Stimulated activated CD4-positive, alpha-beta T cell treated with anti-CD3 and anti-CD28 coated beads, Interleukin-1b, Interleukin-23, amount 100 ng/mL, for 1 hour (primary cell): ENCODE data around the gene LRRC71.

ENCODE experiments used
- DNase-seq, 2 donors: peaks; one replicate each; pipeline ENCODE4 v3.0.0-alpha.2; 2020; ENCODE audit warnings: low read depth in 2 of 2

Gene LRRC71

DNA sequence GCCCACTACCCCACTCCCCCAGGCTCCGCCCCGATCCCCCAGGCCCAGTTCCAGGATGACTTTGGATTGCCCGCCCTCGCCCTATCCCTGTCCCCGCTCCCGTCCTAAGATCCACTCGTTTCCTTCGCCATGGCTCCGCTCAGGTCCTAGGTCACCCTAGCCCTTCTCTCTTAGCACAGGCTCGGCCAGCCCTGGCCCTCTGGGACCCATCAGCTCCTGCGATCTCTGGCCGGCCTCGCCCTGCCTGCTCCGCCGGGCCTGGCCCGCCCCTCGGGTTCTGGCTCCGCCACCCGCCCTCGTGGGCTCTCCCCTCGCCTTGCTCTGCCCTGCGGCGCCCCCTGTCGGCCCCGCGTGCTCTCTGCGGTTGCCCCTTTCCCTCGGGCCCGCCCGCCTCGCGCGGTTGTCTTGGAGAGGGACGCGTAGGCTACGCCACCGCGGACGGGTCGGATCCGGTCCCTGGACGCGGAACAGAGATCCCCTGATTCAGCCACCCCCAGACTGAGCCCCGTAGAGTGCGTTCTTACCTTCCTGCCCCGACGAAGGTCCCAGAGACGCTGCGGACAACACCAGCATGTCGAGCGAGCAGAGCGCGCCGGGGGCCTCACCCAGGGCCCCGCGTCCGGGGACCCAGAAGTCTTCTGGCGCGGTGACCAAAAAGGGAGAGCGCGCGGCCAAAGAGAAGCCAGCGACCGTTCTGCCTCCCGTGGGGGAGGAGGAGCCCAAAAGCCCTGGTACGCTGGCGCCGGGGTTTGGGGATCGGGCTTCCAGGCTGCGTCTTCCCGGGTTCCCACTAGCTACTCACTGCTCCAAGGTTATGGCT lies at the start of gene LRRC71:
TSS of gene LRRC71 (plus strand) at position 400 of the 820 bp plus-strand sequence. CDS start at position 572, 172 bp downstream.
- DNase-seq = peak in 1 of 2 donors; percentile 61

DNA sequence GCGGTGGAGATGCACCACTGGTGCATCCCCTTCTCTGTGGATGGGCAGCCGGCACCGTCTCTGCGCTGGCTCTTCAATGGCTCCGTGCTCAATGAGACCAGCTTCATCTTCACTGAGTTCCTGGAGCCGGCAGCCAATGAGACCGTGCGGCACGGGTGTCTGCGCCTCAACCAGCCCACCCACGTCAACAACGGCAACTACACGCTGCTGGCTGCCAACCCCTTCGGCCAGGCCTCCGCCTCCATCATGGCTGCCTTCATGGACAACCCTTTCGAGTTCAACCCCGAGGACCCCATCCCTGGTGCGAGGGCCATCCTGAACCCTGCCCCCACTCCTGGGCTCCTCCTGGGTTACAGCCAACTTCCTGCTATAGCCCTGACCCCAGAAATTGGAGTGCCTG lies 46.8 kb upstream of the LRRC71 start:
- no peak for DNase-seq

DNA sequence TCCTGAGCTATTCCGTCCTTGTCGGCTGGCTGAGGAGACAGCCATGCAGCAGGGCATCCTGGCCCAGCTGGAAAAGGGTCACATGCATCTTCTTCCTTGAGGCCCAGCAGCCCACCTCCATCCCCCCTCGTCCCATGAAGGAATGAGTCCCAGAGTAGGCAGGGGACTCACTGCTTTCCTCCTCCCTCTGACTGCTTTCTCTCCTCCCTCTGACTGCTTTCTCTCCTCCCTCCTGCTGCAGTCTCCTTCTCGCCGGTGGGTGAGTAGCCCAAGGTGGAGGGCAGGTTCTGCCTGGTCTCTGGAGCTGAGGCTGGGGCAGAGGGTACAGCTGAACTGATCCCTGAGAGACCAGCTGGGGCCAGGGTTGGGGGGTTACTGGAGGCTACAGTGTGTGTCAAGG lies 46.3 kb upstream of the LRRC71 start:
- no peak for DNase-seq

DNA sequence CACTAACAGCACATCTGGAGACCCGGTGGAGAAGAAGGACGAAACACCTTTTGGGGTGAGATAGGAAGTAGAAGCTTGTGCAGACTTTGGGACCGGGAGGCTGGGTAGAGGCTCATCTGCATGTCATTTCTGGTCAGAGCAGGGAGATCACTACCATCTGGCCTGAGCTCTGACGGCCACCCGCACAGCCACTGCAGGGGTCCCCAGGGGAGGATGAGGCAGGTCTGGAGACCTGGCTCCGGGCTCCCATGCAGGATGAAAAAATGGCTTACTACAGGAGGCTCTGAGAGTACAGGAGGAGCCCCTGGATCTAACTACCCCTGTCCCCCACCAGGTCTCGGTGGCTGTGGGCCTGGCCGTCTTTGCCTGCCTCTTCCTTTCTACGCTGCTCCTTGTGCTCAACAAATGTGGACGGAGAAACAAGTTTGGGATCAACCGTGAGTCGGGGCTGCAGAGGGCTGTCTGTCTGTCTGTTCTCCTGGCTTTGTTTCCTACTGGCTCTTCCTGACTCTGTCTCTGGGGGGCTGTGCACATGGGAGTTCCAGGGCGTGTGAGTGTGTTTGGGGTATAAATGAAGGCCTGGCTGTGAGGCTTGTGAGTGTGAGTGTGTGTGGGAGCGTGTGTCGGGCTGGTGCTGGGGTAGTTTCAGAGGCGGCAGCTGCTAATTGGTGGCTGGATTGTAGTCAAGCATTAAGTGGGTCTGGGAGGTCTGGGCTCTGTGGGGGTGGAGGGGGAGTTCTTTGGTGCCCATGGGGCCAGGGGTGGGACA lies 45.7 kb upstream of the LRRC71 start:
- no peak for DNase-seq

DNA sequence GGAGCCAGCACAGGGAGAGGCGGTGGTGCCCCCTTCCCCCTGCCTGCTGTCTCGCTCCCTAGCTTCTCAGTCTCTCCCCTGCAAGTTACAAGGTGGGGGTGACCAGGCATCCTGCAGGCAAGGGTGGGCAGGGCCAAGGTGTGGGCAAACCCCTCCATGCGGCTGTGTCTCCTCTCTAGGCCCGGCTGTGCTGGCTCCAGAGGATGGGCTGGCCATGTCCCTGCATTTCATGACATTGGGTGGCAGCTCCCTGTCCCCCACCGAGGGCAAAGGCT lies 45.2 kb upstream of the LRRC71 start:
- DNase-seq = no peak

DNA sequence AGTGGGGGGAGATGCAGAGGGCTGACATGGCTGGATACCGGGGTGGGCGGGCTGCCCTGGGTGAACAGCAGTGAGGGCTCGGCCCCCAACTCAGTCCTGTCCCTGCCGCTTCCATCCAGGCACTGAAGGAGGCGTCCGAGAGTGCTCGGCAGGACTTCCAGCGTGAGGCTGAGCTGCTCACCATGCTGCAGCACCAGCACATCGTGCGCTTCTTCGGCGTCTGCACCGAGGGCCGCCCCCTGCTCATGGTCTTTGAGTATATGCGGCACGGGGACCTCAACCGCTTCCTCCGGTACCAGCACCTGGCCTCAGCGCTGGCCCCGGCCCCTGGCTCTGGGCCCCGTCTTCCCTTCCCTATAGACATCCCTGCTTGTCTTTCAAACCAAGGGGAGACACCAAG lies 44.2 kb upstream of the LRRC71 start:
- no peak for DNase-seq

DNA sequence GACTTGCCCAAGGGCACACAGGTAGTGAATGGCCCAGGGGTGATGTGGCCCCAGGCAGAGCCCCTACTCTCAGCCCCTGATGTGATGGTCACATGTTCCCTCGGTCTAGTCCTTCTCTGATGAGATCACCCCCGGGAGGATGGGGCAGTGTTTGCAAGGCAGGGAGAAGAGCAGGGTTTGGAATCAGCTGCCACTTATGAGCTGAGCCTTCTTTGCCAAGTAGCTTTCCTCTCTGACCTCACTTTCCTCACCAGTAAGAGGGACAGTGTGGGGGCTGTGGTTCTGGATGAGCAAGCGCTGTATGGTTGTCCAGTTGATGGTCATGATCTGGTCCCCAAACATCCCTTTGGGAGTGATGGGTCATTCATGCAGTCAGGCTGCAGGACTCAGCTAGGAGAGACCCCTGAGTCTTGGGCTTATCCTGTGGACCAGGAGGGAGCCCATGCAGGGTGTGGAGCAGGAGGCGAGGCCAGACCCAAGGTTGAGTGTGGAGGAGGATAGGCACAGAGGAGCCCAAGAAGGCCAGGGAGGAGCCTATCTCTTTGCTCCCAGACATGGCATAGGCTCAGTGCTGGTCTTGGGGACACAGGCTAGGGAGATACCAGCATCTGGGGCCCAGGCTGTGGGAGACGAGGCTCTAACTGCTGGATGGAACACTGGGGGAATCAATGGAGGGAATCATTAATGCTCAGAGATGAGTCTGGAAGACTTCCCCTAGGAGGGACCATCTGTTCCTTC lies 42.8 kb upstream of the LRRC71 start:
- no peak for DNase-seq

DNA sequence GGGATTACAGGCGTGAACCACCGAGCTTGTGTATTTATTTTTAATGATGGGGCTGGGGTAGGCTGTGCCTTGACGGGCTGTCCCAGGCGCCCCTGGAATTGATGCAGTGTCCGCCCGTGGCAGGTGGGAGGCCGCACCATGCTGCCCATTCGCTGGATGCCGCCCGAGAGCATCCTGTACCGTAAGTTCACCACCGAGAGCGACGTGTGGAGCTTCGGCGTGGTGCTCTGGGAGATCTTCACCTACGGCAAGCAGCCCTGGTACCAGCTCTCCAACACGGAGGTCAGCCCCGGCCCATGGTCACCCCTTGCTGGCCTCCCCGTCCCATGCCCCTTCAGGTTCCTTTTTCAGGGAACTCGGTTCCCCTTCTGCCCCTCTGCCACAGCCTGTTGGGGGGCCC lies 40.6 kb upstream of the LRRC71 start:
- no peak for DNase-seq

DNA sequence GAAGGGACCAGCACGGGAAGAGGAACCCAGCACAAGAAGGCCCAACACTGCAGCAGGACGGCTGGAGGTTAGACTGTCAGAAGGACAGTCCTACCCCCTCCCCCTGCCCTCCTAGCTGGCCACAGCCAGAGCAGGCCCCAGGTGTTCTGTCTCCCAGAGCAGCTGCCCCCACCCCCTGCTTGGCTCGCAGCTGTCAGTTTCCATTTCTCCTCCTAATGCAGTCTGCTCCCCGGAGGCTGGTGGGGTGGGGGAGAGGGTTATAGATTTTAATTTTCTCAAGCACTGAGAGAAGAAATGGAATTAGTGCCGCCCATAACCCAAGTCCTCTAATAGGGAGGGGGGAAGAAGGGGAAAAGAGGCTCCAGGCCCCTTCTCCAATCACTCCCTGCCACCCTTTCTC lies 40.0 kb upstream of the LRRC71 start:
- DNase-seq = no peak

DNA sequence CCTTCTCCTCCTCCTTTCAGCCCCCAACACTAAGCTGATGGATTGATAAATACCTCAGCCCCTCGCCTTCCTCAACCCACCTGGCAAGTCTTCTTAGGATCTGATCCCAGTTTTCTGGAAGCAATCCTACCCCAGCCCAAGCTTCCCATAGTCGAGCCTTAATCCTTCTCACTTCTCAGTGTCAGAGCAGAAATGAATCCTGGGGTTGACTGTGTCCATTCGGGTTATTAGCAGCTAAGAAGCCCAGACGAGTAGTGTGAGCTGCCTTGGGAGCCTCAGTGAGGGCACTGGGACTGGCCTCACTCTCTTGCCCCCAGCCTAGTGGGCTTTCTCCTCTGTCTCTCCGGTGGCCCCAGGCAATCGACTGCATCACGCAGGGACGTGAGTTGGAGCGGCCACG lies 39.3 kb upstream of the LRRC71 start:
- no peak for DNase-seq

DNA sequence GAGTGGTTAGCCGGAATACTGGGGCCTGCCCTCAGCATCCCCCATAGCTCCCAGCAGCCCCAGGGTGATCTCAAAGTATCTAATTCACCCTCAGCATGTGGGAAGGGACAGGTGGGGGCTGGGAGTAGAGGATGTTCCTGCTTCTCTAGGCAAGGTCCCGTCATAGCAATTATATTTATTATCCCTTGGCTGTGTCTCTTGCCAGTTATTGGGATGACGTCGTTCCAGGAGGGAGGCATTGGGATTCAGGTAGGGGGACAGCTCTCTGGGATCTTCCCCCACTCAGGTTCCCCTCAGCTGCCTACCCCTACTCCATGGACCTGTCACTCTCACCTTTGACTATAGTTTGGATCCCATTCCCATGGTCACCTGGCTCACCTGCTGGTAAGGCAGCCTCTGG lies 38.8 kb upstream of the LRRC71 start:
- no peak for DNase-seq

DNA sequence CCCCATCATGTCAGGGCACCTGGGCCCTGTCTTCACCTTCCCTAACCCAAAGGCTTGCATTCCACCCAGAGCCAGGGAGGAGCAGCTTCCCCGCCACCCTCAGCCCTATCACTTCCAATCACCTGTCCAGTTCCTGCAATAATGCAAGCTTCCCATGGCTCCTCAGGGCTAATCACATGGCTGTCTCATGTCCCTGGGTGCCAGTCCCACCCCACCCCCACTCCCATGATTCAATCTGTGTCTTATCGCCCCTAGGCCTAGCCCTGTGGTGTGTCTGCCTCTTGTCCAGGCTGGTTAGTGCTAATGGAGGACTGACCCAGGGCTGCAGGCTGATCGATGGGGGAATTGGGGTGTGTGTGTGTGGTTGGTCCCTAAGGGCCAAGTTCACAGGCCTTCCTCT lies 37.9 kb upstream of the LRRC71 start:
- DNase-seq = no peak

DNA sequence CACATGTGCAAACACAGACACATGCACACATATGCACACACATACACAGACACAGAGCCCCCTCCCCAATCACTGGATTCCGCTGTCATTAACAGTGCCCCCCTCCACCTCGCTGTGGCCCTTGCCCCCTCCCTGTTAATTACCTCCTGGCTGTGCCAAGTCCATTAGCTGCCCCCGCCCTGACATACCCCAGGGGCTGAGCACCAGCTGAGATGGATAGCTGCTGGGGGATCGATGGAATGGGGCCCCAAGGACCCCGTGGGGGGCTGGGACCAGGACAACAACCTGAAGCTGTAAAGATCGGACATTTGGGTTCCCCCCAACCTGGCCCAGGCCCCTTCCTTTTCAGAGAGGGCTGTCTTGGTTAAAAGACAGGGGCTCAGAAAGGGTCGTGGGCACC lies 36.5 kb upstream of the LRRC71 start:
- no peak for DNase-seq

DNA sequence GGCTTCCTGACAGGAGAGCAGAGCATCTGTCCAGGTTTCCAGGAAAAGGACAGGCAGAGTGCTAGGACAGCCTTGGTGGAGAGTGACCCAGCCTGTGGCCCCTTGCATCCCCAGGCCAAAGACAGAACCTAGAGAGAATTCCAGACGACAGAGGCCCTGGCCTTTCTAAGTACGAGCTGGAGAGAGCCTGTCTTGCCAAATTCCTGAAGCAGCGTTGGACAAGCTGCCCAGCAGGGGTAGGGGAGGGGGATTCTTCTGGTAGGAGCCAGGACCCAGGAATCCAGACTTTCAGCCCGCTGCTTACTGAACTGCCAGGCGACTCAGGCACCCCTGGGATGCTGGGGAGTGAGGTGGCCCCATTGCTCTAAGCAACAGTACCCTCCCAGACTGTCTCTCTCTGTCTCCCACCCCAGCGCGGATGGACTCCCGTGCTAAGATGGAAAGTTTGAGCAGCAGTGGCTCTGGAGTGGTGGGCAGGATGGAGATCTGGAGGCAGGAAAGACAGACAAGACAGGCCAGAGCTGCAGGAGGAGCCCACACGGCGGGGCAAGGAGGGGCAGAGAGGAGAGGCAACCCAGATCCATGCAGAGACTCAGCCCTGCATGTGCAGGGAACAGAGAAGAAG lies 35.8 kb upstream of the LRRC71 start:
- no peak for DNase-seq

DNA sequence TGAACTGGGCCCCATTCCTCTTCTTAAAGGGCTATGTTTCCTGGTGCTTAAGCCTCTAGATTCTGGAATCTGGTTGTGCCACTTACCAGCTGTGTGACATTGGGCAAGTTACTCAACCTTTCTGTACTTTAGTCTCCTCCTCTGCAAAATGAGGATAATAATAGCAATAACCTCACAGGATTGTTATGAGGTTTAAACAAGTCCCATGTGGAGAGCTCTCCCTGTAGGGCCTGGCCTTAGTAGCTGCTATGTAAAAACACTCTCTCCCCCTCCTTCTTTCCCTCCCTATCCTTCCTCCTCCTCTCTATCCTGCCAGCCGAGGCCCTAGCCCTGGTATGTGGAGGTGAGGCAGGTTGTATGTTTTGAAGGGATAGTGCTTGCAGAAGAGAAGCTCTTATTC lies 35.1 kb upstream of the LRRC71 start:
- DNase-seq = no peak

DNA sequence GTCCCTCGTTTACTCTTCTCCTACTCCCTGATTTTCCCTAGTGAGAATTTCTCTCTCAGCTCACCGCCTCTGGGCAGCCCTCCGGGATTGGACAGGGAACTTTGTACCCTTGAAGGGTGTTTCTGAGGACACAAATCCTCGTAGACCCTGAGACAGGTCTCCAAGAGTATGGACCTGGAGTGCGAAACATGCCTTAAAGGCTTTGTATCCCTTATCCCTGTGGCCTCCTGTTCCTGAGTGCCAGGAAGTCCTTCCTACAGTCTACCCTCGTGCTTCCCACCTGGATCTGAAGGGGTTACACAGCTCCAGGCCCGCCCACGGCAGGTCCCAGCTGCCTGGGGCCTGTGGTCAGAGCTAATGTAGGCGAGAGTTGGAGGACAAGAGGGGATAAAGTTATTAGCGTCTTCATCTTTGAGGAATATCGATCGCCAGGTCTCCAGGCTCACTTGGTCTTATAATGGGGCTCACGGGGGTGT lies 34.5 kb upstream of the LRRC71 start:
- DNase-seq = no peak

DNA sequence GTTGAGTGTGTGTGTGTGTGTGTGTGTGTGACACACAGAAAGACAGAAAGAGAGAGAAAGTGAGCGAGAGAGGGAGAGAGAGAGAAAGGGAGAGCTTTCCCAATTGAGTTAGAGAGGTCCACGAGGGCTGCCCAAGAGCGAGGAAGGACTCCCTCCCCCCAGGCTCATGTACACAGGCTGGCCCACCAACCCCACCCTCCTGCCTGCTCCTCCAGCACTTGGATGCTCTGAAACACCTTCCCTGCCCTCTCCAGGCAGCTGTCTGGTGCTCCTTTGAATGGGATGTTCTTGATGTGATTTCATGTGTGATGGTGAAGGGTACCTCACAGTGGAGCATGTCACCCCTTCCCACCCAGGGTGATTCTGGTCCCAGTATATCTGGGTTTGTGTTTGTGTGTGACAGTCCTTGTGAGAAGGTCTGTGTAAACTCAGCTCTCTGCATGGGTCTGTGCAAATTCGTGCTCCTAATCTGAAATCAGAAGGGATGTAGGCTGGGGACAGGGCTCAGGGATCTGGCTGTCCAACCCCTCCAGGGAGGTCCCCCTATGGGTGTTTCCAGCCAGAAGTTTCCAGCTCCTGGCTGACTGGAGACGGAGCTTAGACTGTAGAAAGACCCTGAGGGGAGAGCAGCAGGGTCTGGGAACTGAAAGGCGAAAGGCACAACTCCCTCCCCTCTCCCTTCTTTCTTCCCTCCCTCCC lies 33.7 kb upstream of the LRRC71 start:
- DNase-seq = no peak

DNA sequence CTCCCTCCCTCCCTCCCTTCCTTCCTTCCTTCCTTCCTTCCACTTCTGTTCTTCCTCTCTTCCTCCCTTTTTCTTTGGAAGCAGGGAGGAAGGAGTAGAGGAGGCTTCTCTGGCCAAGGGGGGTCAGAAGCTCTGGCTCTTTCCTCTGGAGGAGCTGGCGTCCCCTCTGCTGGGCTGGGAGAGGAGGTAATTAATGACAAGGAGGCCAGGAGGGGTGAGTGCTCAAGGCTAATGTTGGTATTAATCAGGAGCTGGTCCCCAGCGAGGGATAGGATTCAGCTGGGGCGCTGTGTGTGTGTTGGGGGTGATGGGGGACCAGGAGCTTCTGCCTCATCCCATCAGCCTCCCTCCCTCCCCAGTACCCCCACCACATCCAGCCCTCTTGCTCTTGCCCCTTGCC lies 33.1 kb upstream of the LRRC71 start:
- no peak for DNase-seq

DNA sequence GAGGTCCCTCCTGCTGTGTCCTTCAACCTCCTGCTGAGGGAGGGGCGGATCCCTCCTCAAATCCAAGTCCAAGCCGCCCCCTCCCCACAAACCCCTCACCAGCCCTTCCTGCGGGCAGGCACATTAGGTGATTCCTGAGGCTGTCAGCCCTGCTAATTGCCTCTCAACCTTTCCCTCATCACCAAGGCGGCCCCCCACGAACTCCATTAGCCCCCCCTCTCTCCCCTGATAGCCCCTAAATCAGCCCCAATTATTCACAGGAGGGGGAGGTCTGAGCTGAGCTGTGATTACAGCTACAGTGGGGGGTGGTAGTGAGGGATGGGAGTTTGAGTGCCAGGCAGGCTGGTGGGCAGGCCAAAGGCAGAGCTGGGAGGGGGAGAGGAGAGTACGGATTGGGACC lies 32.7 kb upstream of the LRRC71 start:
- DNase-seq = no peak

DNA sequence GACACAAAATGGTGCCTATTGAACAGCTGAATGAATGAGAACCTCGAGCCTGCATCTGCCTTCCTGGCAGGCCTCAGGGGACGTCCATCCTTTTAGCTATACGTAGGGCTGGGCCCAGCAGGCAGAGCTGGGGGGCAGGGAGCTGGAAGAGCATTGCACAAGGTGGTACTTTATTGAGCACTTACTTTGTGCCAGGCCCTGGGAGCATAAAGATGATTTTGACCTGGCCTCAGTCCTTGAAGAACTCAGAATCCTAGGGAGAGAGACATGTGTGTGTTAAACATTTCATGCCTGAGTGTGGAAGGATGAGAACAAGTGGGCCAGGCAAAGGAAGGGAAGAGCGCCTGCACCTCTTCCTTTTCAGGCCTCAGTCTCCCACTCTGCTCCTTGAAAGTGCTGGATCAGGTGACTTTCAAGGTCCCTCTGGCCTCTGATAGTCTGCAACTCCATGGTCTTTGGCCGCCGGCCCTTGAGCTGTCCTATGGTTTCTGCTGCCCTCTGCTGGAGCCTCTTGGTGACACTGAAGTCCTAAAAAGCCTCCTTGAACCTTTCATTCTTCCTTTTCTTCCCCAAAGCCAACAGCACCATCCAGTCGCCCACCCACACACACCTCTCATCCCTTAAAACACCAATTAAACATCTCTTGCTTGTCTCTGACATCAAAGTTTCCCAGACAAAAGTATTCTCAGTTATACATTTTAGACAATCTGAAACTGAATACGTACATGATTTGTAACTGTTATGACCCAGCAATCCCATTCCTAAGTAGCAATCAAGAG lies 30.4 kb upstream of the LRRC71 start:
- peak in 1 of 2 donors; percentile 27 for DNase-seq
